ENCODE measurements around the gene TBL1X. TPM values are rescaled to one million over a fixed set of nuclear protein-coding genes. Genes with fewer than 3 reads are reported as not detected.

TBL1X gene
- total and polyA plus RNA-seq, 2 of the 8 experiments (the other 6 are each of a cell fraction or from before 2014, with no cell fraction given), result 13.3 to 25.6 TPM

- Histone ChIP-seq H3K23me2 (ENCODE audit: low read depth, low read length) (no peaks in the 10 kb centered on the region), H2BK12ac (ENCODE audit: low read depth, low read length) (no peak overlapping the region), H3K23ac (ENCODE audit: insufficient read length) (no peak overlapping the region), H3K9me3 (ENCODE audit: insufficient read depth in 2 of 2, low read depth in 1 of 2, low read length in 1 of 2) (no peaks in the 10 kb centered on the region), H3K36me3 (ENCODE audit: control insufficient read depth in 2 of 4, insufficient read depth in 4 of 4, low read length in 3 of 4) (no peaks in the 10 kb centered on the region), H4K8ac (ENCODE audit: extremely low read depth, insufficient read depth, low read length) (no peak overlapping the region), H2BK5ac (ENCODE audit: low read depth, low read length) (no peak overlapping the region), H3K9ac (replicated peaks in 1 of 4; ENCODE audit: extremely low read depth in 1 of 4, low read depth in 3 of 4, low read length in 3 of 4) (no peak overlapping the region), H4K5ac (ENCODE audit: insufficient read length, low read depth, low read length) (no peak overlapping the region), H2BK20ac (ENCODE audit: low read length) (no peak overlapping the region), H2BK120ac (replicated peaks; ENCODE audit: low read depth, low read length) (no peak overlapping the region), H3K4me1 (replicated peaks in 1 of 4; ENCODE audit: control insufficient read depth in 3 of 4, insufficient read depth in 4 of 4, low read length in 3 of 4) (peaks cover 0 to 3% (median under 1%) of the 10 kb centered on the region in 4 experiments; a peak in 1 of 7 replicates), H2BK15ac (ENCODE audit: low read length) (no peak overlapping the region), H3K56ac (replicated peaks; ENCODE audit: insufficient read length, low read depth, low read length) (no peak overlapping the region), H3K4me2 (ENCODE audit: insufficient read depth in 1 of 2, low read depth in 2 of 2, low read length in 2 of 2) (no peak overlapping the region), H3K79me2 (ENCODE audit: control insufficient read depth in 1 of 2, insufficient read depth in 2 of 2, low read length in 2 of 2) (no peaks in the 10 kb centered on the region), H4K91ac (replicated peaks; ENCODE audit: insufficient read length, low read length) (no peak overlapping the region), H3K4me3 (ENCODE audit: extremely low read depth in 1 of 4, insufficient read depth in 2 of 4, low read depth in 3 of 4, low read length in 4 of 4) (no peak overlapping the region), H3K4ac (replicated peaks; ENCODE audit: insufficient read length, low read depth, low read length) (no peak overlapping the region), H3K18ac (ENCODE audit: extremely low read depth, low read length) (no peak overlapping the region), H4K20me1 (replicated peaks in 1 of 2; ENCODE audit: control insufficient read depth in 1 of 2, insufficient read depth in 2 of 2, low read length in 2 of 2) (no peaks in the 10 kb centered on the region), H3K27me3 (replicated peaks in 1 of 4; ENCODE audit: control insufficient read depth in 3 of 4, extremely low read depth in 1 of 4, insufficient read depth in 3 of 4, low read length in 3 of 4) (no peaks in the 10 kb centered on the region), H3K79me1 (ENCODE audit: low read depth, low read length) (no peaks in the 10 kb centered on the region), H2AFZ (ENCODE audit: low read length) (no peak overlapping the region), H3K27ac (ENCODE audit: low read depth, low read length) (no peak overlapping the region), H2AK5ac (ENCODE audit: low read depth, low read length) (no peak overlapping the region), H3K14ac (ENCODE audit: insufficient read length) (no peak overlapping the region)
- DNase-seq (ENCODE audit: low read depth in 1 of 2, low spot score in 2 of 2) (no peak), FAIRE-seq (no peak)
- ChIA-PET POLR2A (ENCODE audit: partially characterized antibody) (no interaction called here), CTCF (ENCODE audit: partially characterized antibody) (interaction anchor here (0.6 to 1.1 kb wide), 2 partner anchors 155 to 1155 kb away, joined by 3 to 4 read pairs; no protein-coding TSS in a partner anchor)
- WGBS, 2 experiments (ENCODE audit: extremely low coverage in 1 of 2, insufficient coverage in 1 of 2, insufficient read length in 1 of 2, insufficient replicate concordance in 2 of 2, low coverage in 1 of 2, low lambda C conversion rate in 2 of 2, missing lambda C conversion rate in 1 of 2), result 93% methylated on average over 9 of the region's 9 CpGs; no CpG with 5 or more reads in 1 of the 2 experiments
- no peak for TF ChIP-seq SP2 (IDR thresholded peaks at IDR 0.05; ENCODE audit: low read length)
- no peak for TF ChIP-seq SP4 (IDR thresholded peaks at IDR 0.05; ENCODE audit: low read length)
- TF ChIP-seq TAF1 (IDR thresholded peaks at IDR 0.05; ENCODE audit: low read depth, low read length), result no peak
- TF ChIP-seq CBX8 (IDR thresholded peaks at IDR 0.05; ENCODE audit: borderline replicate concordance, low read depth, low read length), result no peak
- no peak for TF ChIP-seq HDAC6 (IDR thresholded peaks at IDR 0.05; ENCODE audit: low read depth, low read length)
- TF ChIP-seq TCF12 (IDR thresholded peaks at IDR 0.05; ENCODE audit: low read depth, low read length), result no peak
- TF ChIP-seq SIN3A (conservative IDR thresholded peaks at IDR 0.05 in 1 of 2, IDR thresholded peaks at IDR 0.05 in 1 of 2; ENCODE audit: low read depth in 1 of 2, low read length in 2 of 2), result no peak
- no peak for TF ChIP-seq SRF (IDR thresholded peaks at IDR 0.05; ENCODE audit: low read depth, low read length)
Observed at GRCh38 chrX:9681011-9681410, 216.2 kb downstream of the TBL1X start.

Data from H1 (cell line).